H1 (cell line): Measurements from ENCODE around the gene MAPKAPK5.

Source experiments
- CBX8 ChIP-seq: fragments of 300-800, 300-1000 bp; sonication (generic); IDR thresholded peaks from 2 replicates; pipeline ENCODE4 v1.7.1; 2016; ENCODE audit warnings: low read depth, low read length, borderline replicate concordance
- CHD2 ChIP-seq: IDR thresholded peaks from 2 replicates; pipeline ENCODE4 v1.6.1; 2012; ENCODE audit warnings: low read length, improper control_type of control experiment
- KDM4A ChIP-seq: IDR thresholded peaks from one replicate; pipeline ENCODE4 v1.7.1; 2012; ENCODE audit warnings: low read depth, mild to moderate bottlenecking, moderate library complexity, low read length, inconsistent platforms; ENCODE audit not compliant: severe bottlenecking
- POLR2A ChIP-seq, 2 experiments: IDR thresholded peaks; 1 replicate in 1 of 2; 2 replicates in 1 of 2; pipeline ENCODE4 v1.6.1; 2011; ENCODE audit warnings: low read depth in 2 of 2, low read length in 2 of 2, mild to moderate bottlenecking in 2 of 2; ENCODE audit errors: control extremely low read depth in 1 of 2
- POLR2AphosphoS5 ChIP-seq: IDR thresholded peaks from 2 replicates; pipeline ENCODE4 v1.6.1; 2011; ENCODE audit warnings: low read depth, low read length
- RBBP5 ChIP-seq: IDR thresholded peaks from 2 replicates; pipeline ENCODE4 v1.7.1; 2012; ENCODE audit warnings: low read depth, mild to moderate bottlenecking, inconsistent platforms, low read length, moderate library complexity, borderline replicate concordance
- RFX5 ChIP-seq: IDR thresholded peaks from 2 replicates; pipeline ENCODE4 v1.6.1; 2011; ENCODE audit warnings: low read depth, low read length, improper control_type of control experiment, borderline replicate concordance
- RXRA ChIP-seq: IDR thresholded peaks from 2 replicates; pipeline ENCODE4 v1.6.1; 2011; ENCODE audit warnings: low read depth, mild to moderate bottlenecking, low read length, moderate library complexity; ENCODE audit not compliant: insufficient read depth
- USF2 ChIP-seq: IDR thresholded peaks from 2 replicates; pipeline ENCODE4 v1.6.1; 2011; ENCODE audit warnings: low read length, improper control_type of control experiment
- YY1 ChIP-seq: IDR thresholded peaks from 2 replicates; pipeline ENCODE4 v1.6.1; 2011; ENCODE audit warnings: low read depth, mild to moderate bottlenecking, low read length
- TF ChIP-seq, protein P1 (sequence below): IDR thresholded peaks from 2 replicates; pipeline ENCODE4 v1.6.1; 2011; ENCODE audit warnings: low read depth, mild to moderate bottlenecking, low read length; ENCODE audit not compliant: insufficient read depth
- TF ChIP-seq, protein P2 (sequence below), 3 experiments: IDR thresholded peaks; 1 replicate in 2 of 3; 2 replicates in 1 of 3; pipeline versions ENCODE4 v1.5.1 to v1.6.1; 2011; ENCODE audit warnings: low read length in 3 of 3, mild to moderate bottlenecking in 3 of 3, inconsistent platforms in 2 of 3, low read depth in 1 of 3, moderate library complexity in 1 of 3; ENCODE audit not compliant: insufficient read depth in 1 of 3; ENCODE audit errors: control extremely low read depth in 1 of 3
- TF ChIP-seq, protein P3 (sequence below): IDR thresholded peaks from 2 replicates; pipeline ENCODE4 v1.6.1; 2012; ENCODE audit warnings: inconsistent platforms

DNA sequence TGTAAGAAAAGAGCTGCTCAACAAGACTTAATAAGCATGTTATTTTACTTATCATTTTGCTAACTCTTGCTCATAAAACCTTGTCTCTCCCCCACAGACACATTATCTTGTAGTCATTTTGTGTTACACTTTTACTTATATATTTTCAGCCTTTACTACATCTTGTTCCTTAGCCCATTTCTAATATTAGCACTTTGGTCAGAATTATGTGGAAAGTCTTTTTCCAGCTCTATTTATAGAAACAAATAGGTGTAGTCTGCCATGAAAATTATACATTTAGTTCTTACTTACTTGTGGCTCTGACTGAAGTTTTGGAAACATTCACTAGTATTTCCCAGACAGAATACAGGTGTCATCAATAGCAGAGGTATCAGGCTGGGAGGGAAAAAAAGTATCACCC is 94.8 kb downstream of the MAPKAPK5 start:
- TF ChIP-seq, protein P1, sequence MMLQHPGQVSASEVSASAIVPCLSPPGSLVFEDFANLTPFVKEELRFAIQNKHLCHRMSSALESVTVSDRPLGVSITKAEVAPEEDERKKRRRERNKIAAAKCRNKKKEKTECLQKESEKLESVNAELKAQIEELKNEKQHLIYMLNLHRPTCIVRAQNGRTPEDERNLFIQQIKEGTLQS = no peak
- TF ChIP-seq USF2 = no peak
- no peak for TF ChIP-seq POLR2A (IDR thresholded peaks at IDR 0.05; ENCODE audit: control extremely low read depth in 1 of 2, low read depth in 2 of 2, low read length in 2 of 2)
- TF ChIP-seq RFX5 = no peak
- TF ChIP-seq CBX8 = no peak
- no peak for TF ChIP-seq RBBP5
- no peak for TF ChIP-seq KDM4A
- TF ChIP-seq, protein P2, sequence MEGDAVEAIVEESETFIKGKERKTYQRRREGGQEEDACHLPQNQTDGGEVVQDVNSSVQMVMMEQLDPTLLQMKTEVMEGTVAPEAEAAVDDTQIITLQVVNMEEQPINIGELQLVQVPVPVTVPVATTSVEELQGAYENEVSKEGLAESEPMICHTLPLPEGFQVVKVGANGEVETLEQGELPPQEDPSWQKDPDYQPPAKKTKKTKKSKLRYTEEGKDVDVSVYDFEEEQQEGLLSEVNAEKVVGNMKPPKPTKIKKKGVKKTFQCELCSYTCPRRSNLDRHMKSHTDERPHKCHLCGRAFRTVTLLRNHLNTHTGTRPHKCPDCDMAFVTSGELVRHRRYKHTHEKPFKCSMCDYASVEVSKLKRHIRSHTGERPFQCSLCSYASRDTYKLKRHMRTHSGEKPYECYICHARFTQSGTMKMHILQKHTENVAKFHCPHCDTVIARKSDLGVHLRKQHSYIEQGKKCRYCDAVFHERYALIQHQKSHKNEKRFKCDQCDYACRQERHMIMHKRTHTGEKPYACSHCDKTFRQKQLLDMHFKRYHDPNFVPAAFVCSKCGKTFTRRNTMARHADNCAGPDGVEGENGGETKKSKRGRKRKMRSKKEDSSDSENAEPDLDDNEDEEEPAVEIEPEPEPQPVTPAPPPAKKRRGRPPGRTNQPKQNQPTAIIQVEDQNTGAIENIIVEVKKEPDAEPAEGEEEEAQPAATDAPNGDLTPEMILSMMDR (IDR thresholded peaks at IDR 0.05; ENCODE audit: control extremely low read depth in 1 of 3, insufficient read depth in 1 of 3, low read depth in 1 of 3, low read length in 3 of 3) = no peak
- no peak for TF ChIP-seq CHD2
- TF ChIP-seq RXRA = no peak
- TF ChIP-seq, protein P3, sequence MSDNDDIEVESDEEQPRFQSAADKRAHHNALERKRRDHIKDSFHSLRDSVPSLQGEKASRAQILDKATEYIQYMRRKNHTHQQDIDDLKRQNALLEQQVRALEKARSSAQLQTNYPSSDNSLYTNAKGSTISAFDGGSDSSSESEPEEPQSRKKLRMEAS = no peak
- no peak for TF ChIP-seq YY1
- TF ChIP-seq POLR2AphosphoS5 = no peak
